GM18499 (cell line): ENCODE measurements around the gene SUDS3.
"Not testable (repeated sequence)": the region's sequence is repeated elsewhere in the genome, so short reads cannot be mapped to it uniquely, and the experiment has no call there.

Source experiments
- ATAC-seq: cut with Tn5 transposase; IDR thresholded peaks from one replicate; pipeline ENCODE4 v1.9.1; 2021; ENCODE audit warnings: moderate number of reproducible peaks; ENCODE audit not compliant: insufficient read depth, unreplicated experiment

The SUDS3 gene

GRCh38 chr12:118391424-118391823 lies 15.1 kb downstream of the SUDS3 start:
- ATAC-seq = no peak

- ATAC-seq = no peak
These were observed 15.5 kb downstream of the SUDS3 start for GRCh38 chr12:118391836-118392235.

- no peak for ATAC-seq
These were observed 21.5 kb downstream of the SUDS3 start for GRCh38 chr12:118397708-118398440.

GRCh38 chr12:118398524-118398923 lies 22.2 kb downstream of the SUDS3 start:
- no peak for ATAC-seq

- ATAC-seq = no peak
These were observed 22.6 kb downstream of the SUDS3 start for GRCh38 chr12:118398940-118399339.

- no peak for ATAC-seq
These were observed 25.9 kb downstream of the SUDS3 start for GRCh38 chr12:118402251-118402650.

- ATAC-seq = no peak
These were observed 28.6 kb downstream of the SUDS3 start for GRCh38 chr12:118404876-118405521.

- not testable (repeated sequence) for ATAC-seq
These were observed 31.9 kb downstream of the SUDS3 start for GRCh38 chr12:118408241-118408640.

GRCh38 chr12:118409834-118410233 lies 33.5 kb downstream of the SUDS3 start:
- ATAC-seq = no peak

GRCh38 chr12:118417942-118418341 lies 41.6 kb downstream of the SUDS3 start:
- no peak for ATAC-seq

- no peak for ATAC-seq
These were observed 42.2 kb downstream of the SUDS3 start for GRCh38 chr12:118418385-118419057.

- ATAC-seq = no peak
These were observed 44.3 kb downstream of the SUDS3 start for GRCh38 chr12:118420673-118421072.

- ATAC-seq = no peak
These were observed 48.5 kb downstream of the SUDS3 start for GRCh38 chr12:118424884-118425283.

GRCh38 chr12:118425364-118425763 lies 49.0 kb downstream of the SUDS3 start:
- ATAC-seq = no peak

- no peak for ATAC-seq
These were observed 51.5 kb downstream of the SUDS3 start for GRCh38 chr12:118427819-118428218.

- no peak for ATAC-seq
These were observed 52.3 kb downstream of the SUDS3 start for GRCh38 chr12:118428643-118429042.

- ATAC-seq = no peak
These were observed 53.5 kb downstream of the SUDS3 start for GRCh38 chr12:118429688-118430383.

GRCh38 chr12:118430516-118430915 lies 54.2 kb downstream of the SUDS3 start:
- ATAC-seq = no peak

GRCh38 chr12:118432812-118433545 lies 56.6 kb downstream of the SUDS3 start:
- ATAC-seq = no peak
